ENCODE data around the gene LOXL3. TPM values are rescaled to one million over a fixed set of nuclear protein-coding genes. Genes with fewer than 3 reads are reported as not detected.
"Not testable (repeated sequence)": the region's sequence is repeated elsewhere in the genome, so short reads cannot be mapped to it uniquely, and the experiment has no call there.

The LOXL3 gene
- total RNA-seq, 6 donors from 2014 or later, result 3.6 to 28.3 (median 10.3) TPM

DNA sequence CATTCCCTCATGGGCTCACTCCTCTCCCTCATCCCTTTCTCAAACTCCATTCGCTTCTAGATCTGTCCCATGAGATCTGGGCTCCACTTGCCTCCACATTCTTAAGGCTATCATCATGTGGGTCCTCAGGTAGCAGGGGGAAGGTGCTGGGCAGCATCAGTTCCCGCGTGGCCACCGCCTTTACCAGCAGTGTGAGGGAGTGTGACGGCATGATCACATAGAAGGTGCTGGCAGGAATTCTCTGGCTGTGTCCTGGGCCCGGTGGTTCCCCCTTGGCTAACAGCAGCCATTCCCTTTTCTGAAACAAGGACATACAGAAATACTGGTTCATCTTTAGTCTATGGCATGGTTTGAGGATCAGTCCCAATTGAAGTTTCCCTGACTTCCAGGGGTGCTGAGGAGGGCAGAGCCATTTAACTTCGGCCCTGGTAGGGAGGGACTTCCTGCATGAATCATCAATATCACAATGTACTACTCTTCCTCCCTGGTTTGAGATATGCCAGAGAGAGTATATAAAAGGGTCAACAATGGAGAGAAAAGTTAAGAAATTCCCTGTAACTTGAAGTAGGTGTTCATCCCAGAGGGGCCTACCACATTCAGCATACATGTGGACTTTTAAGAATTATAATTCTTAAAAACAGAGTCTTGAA is 8.5 kb upstream of the LOXL3 start:
- H3K9me3 ChIP-seq, result no peaks in the 10 kb centered on the region
- TF ChIP-seq CTCF (IDR thresholded peaks at IDR 0.05), result no peak
- no peak for TF ChIP-seq POLR2AphosphoS5 (IDR thresholded peaks at IDR 0.05)
- no peak for TF ChIP-seq EP300 (IDR thresholded peaks at IDR 0.05)
- no peak for TF ChIP-seq POLR2A (IDR thresholded peaks at IDR 0.05)
- no peaks in the 10 kb centered on the region for H3K36me3 ChIP-seq
- no peak for DNase-seq
- no peaks in the 10 kb centered on the region for H3K4me1 ChIP-seq
- no peak for ATAC-seq (ENCODE audit: low FRiP score in 2 of 2)
- no peak overlapping the region for H3K4me3 ChIP-seq
- 85 to 86% methylated on average over 7 of the region's 7 CpGs for WGBS, 2 donors
- H3K27ac ChIP-seq, result no peak overlapping the region
- H3K27me3 ChIP-seq, result no peaks in the 10 kb centered on the region

- H3K27me3 ChIP-seq; H3K36me3 ChIP-seq; H3K9me3 ChIP-seq; ATAC-seq (ENCODE audit: low FRiP score in 2 of 2); H3K27ac ChIP-seq; H3K4me1 ChIP-seq; DNase-seq; H3K4me3 ChIP-seq: not testable (repeated sequence)
- WGBS, 2 donors, result 96 to 100% methylated on average over 1 of the region's 1 CpG
Observed at GRCh38 chr2:74561022-74561421, 7.3 kb upstream of the LOXL3 start.

GRCh38 chr2:74560591-74560990 is 6.8 kb upstream of the LOXL3 start:
- peaks cover under 1 to 12% (median 3%) of the 10 kb centered on the region in 4 donors for H3K4me1 ChIP-seq
- ATAC-seq (ENCODE audit: low FRiP score in 2 of 2) (no peak), DNase-seq (no peak)
- no peak overlapping the region for H3K4me3 ChIP-seq
- peaks cover 0 to 9% (median 7%) of the 10 kb centered on the region in 4 donors for H3K36me3 ChIP-seq
- no peaks in the 10 kb centered on the region for H3K27me3 ChIP-seq
- no peak overlapping the region for H3K27ac ChIP-seq
- WGBS, 2 donors, result 66 to 68% methylated on average over 6 of the region's 6 CpGs
- TF ChIP-seq CTCF (IDR thresholded peaks at IDR 0.05) (no peak), POLR2AphosphoS5 (IDR thresholded peaks at IDR 0.05) (no peak), EP300 (IDR thresholded peaks at IDR 0.05) (no peak), POLR2A (IDR thresholded peaks at IDR 0.05) (no peak)
- H3K9me3 ChIP-seq, result no peaks in the 10 kb centered on the region

- Histone ChIP-seq H3K4me1 (peaks cover 5 to 17% (median 8%) of the 10 kb centered on the region in 4 donors), H3K27ac (no peak overlapping the region), H3K9me3 (no peaks in the 10 kb centered on the region), H3K36me3 (peaks cover 0 to 9% (median 7%) of the 10 kb centered on the region in 4 donors), H3K4me3 (no peak overlapping the region), H3K27me3 (no peaks in the 10 kb centered on the region)
- ATAC-seq (ENCODE audit: low FRiP score in 2 of 2) (no peak), DNase-seq (no peak)
- 53 to 54% methylated on average over 5 of the region's 5 CpGs for WGBS, 2 donors
- TF ChIP-seq CTCF (IDR thresholded peaks at IDR 0.05) (no peak), EP300 (IDR thresholded peaks at IDR 0.05) (no peak), POLR2A (IDR thresholded peaks at IDR 0.05) (no peak), POLR2AphosphoS5 (IDR thresholded peaks at IDR 0.05) (no peak)
Observed at GRCh38 chr2:74559912-74560311, 6.2 kb upstream of the LOXL3 start.

GRCh38 chr2:74558284-74559230 is 4.8 kb upstream of the LOXL3 start:
- Histone ChIP-seq H3K9me3 (no peaks in the 10 kb centered on the region), H3K36me3 (peaks cover 0 to 9% (median 7%) of the 10 kb centered on the region in 4 donors), H3K4me1 (peaks cover 7 to 21% (median 9%) of the 10 kb centered on the region in 4 donors), H3K27me3 (no peaks in the 10 kb centered on the region), H3K27ac (no peak overlapping the region), H3K4me3 (no peak overlapping the region)
- ATAC-seq (ENCODE audit: low FRiP score in 2 of 2) (no peak), DNase-seq (no peak)
- WGBS, 2 donors, result 58 to 73% methylated on average over 5 to 7 of the region's 7 CpGs
- TF ChIP-seq POLR2A (IDR thresholded peaks at IDR 0.05) (no peak), CTCF (IDR thresholded peaks at IDR 0.05) (no peak), EP300 (IDR thresholded peaks at IDR 0.05) (no peak), POLR2AphosphoS5 (IDR thresholded peaks at IDR 0.05) (no peak)

Data from upper lobe of left lung (tissue), 6 donors.